ENCODE data around the gene DRAM2.

DNA sequence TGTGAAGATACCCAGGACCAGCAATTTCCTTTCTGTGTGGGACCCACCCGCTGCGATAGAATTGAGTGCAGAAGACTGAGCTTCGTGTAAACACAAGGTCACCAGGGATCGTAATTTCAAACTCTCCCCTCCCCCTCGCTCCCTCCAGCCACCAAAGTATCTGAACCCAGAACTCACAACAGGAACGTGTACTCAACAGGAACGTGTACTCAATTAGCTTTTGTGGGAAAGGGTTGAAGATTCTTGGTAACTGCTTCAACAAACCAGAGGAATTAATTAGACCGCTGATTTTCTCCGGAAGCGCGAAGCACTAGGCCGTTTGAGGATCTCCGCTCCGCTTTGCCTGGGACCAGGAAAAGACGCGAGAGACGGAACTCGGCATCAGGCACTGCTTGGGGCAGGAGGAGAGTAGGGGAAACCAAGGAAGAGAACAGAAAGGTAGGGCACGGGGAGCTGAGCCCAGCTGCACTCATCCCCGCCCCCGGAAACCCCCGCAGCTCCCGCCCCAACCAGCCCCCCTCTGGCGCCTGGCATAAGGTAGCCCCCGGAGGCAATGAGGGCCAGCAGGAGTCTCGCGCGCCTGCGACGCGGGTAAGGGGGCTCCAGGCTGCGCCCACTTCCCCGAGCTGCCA is 453 bp downstream of the DRAM2 start:
- TF ChIP-seq CTCF (IDR thresholded peaks at IDR 0.05) (no peak), POLR2AphosphoS5 (IDR thresholded peaks at IDR 0.05; ENCODE audit: low read depth, low read length) (no peak), TCF7L2 (IDR thresholded peaks at IDR 0.05; ENCODE audit: low read depth, low read length) (no peak), REST (IDR thresholded peaks at IDR 0.05; ENCODE audit: insufficient read depth in 1 of 2, low read depth in 2 of 2, low read length in 1 of 2) (no peak)

All from Panc1 (cell line).